Stimulated activated CD8-positive, alpha-beta memory T cell treated with anti-CD3 and anti-CD28 coated beads, Interleukin-4, amount 100 ng/mL, for 4 hours (primary cell): ENCODE measurements around the gene GCN1.
A peak's percentile ranks its signal among the peaks of the same experiment; 100 is the strongest.

Experiments
- DNase-seq, 2 donors: peaks; one replicate each; pipeline ENCODE4 v3.0.0-alpha.2; 2020; ENCODE audit warnings: low read depth in 2 of 2, low spot score in 1 of 2

The GCN1 gene

DNA sequence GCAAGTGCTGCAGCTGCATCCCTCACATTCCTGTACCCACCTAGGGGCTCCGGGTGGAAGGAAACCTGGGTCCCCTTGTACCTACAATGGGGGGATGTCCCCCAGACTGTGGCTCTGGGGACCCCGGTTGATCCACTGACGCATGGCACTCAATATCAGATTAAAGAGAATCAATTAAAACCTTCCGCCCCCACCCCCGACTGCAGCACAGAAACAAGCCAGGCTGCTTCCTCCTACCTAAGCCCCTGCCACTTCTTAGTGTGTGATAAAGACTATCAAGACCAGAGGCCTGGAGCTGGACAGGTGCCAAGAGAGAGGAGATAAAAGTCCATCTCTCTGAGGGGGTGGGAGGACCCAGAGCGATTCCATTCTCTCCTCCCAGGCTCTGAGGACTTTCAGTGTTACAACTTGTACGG, 34.6 kb upstream of the GCN1 start:
- no peak for DNase-seq

DNA sequence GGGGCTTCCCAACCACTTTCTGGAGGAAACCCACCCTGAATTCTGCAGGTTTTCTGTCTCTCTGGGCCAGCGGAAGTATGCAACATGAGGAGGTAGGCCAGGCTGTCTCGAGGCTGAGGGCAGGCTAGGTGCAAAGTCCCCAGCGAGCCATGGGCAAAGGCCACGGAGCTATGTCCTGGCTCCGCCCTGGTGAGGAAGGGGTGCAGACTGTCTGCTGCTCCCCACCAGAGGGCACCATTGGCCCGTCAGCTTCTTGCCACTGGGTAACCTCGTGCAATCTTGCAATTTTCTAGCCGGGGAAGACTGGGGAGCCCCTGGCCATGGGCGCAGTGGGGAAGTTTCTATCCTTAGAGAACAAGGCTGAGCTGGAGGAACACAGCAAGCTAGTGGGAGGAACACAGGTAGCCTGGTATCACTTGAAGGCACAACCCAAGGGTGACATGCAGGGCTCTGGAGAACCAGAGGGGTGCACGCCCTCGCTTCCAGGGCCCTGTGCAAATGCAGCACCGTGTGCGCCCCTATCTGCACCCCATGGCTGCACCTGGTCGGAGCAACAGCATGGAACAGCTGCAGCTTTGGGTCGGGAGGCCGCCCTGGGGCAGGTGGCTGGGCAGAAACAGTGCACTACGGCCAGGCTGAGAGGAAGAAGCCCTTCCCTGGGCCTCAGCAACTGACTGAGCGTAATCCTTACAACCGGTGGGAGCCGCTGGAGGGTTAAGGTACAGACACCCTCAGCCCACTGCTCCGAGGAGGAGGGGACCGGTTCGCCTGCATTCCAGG, 34.0 kb upstream of the GCN1 start:
- peak; percentile 70 to 79 for DNase-seq

DNA sequence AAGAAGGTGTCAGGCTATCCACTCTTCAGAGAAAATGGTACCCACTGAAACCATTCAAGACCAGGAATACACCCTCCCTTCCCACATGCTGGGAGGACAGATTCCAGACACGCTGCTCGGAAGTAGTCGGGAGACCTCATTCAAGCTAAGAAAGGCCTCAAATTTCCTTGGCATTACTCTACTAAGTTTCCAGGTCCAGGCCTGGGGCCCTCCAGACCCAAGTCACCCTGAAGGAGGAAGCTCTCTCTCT, 33.5 kb upstream of the GCN1 start:
- no peak for DNase-seq

DNA sequence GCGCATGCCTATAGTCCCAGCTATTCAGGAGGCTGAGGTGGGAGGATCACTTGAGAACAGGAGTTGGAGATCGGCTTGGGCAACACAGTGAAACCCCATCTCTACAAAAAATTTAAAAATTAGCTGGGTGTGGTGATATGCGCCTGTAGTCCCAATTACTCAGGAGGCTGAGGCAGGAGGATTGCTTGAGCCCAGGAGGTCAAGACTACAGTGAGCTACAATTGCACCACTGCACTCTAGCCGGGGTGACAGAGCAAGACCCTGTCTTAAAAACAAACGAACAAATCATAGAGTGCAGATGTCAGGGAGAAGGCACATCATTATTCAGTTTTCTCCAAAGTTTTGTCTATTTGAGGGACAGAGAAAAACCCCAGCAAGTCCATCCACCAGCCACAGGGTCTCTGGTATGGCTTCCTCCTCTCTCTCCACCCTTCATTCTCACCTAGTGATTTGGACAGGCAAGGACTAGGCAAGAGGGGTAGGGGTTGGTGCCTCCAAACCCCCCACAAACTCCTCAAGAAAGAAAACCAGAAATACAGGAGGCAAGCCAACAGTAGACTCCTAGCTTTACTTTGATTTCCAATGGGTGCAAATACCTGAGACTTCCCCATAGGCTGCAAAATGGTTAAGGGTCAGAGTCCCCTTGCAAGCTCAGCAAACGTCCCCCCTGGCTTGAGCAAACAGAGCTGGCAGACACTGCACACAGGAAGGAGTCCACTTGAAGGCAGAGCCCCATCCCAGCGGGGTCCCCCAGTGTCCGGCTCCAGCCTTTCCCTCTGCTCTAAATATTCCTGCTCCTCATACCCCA, 32.9 kb upstream of the GCN1 start:
- DNase-seq = no peak

DNA sequence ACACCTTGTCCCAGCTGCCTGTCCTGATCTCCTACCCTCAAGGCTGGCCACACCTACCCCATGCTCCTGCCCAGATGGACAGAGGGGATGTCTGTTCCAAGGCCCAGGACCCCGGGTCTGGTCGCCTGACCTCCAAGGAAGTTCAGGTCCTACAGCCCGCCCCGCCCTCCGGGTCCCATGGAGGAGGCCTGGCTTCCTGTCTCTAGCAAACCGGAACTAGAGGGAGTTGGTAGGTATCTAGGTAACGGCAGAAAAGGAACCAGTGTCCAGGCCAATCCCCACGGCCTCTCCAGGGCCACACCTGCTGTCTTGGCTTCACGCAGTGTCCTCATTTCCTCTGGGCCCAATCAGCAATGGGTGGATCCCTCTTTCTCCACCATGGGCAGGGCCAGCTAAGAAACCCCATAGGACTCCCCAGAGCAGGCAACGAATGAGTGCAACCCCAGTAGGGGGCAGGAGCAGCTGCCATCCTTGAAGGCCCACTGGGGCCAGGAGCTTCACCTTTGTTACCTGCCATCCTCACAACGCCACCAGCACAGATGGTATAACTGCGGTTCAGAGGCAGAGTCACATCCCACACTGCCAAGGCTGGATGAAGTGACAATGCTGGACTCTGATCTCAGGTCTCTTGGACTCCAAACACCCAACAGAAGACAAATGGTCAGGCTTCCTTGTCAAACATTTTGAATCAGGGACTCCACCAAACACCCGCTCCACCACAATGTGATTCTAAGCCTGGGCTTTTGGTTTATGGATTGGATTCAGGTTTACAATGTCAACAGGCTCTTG, 31.5 kb upstream of the GCN1 start:
- DNase-seq = no peak

DNA sequence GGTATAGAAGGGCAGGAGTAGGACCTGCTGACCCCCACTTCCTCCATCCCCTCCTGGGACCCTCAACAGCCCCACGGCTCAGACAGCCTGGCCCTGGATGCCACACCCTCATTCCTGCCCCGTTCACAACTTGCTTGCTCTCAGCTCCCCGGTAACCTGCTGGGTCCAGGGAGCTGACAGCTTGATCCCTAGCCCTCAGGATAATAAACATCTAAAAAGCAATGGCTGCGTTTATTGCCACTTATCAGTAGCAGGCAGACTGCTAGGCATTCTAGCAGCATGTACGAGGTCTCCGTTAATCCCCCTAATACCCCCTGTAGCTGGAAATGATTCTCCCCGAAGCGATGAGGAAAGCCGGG, 30.7 kb upstream of the GCN1 start:
- DNase-seq = no peak

DNA sequence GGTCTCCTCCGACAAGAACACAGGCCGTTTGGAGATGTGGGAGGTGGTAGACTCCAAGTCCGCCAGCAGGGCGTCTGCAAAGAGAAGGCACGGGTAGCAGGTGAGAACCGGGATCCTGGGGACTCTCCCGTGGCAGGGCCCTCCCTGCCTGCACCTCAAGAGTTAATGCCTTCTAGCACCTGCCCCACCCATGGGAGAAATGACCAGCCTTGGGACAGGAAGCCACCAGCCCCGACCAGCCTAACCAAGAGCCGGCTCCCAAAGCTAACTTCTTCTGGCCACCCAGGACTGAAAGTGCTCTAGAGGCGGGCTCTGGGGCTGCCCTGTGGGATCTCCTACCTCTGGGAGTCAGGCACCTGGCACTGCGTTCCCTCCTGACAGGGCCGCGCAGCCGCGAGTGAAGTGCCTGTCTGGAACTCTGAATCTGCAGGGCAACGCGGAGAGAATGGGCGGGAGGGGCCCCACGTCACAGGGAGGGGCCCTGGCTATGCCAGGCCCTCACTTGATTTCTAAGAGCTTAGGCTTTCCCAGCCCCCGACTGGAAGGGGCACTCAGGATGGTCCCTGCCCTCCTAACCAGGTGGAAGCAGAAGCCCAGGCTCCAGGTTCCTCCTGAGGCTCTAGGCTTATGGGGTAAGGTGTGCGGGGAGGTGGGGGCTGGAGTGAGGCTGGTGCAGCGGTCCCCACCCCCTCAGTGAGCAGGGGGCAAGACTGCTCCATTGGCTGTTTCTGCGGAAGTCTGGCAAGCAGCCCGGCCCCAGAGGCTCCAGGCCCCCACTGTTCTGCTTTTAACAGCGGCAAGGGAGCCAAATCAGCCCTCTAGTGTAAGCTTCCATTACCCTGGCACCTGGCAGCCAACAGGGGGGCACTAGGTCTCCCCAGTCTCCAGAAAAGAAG, 30.0 kb upstream of the GCN1 start:
- no peak for DNase-seq

DNA sequence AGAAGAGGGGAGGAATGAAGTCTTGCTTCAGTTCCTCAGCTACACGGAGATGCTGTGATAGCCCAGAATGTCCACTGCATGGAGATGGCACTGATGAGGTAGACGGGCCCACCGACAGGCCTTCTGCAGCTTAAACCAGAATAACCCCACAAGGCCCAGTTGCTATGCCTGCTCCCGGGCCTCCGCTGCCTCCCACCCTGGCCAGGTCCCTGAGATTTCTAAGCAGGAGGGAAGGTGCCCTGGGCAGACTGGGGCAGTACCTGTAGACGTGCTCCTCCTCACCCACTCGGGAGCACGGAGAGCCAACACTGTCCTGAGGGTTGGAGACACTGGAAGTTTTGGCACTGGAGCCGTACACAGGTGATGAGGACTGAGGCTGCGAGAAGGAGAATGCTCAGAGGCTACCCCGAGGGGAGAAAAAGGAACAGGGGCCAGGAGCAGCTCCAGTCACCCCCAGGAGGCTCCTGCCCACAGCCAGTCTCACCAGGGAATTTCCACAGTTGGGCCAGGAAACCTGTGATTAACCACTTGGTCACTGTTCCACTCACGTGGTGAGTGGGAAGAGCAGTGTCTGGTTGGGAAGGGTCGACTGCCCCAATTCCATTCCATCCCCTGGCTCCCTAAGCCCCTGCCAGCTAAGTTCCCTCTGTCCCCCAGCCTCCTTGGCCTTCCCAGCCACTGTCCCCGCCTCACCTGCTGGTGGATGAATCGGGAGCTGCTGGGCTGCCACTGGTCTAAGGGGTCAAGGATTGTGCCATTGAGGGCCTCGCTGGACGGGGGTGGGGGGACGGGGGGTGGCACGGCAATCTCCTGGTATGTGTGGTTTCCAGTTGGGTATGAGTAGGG, 29.2 kb upstream of the GCN1 start:
- no peak for DNase-seq

DNA sequence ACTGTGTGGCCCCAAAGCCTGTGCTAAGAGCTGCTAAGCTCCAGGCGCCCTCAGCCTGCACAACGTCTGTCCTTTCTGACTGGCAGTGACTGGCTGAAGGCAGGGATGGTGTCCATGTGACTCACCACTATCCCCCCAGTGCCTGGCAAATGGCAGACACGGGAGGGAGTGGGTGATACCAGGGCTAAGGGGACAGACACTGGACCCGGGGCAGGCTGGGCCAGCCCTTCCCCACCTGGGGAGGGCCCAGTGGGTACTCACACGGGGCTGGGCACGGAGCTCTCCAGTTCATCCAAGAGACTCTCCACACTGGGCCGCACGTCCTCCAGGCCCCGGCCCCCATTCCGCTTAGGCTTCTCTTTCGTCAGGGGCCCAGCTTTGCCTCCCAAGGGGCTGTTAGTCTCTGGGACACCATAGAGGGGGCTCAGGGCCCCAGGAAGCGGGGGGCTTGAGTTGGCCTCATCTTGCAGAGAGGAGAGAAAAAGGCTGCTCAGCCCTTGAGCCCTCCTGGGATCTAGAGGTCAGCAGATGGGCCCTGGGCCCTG, 27.8 kb upstream of the GCN1 start:
- no peak for DNase-seq

DNA sequence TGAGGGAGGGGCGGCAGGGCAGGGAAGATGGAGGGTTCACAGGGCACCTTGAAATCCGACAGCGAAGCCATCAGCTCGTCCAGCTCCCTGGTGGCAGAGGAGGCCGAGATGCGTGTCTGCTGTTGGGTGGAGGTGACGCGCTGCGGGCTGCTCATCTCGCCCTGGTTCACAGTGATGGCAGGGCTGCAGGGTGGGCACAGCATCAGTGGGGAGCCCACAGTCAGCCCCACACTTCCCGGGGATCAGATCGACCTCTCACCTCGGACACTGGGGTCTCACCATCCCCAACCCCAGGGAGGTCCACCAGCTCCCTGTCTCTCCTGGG, 27.0 kb upstream of the GCN1 start:
- DNase-seq = no peak

DNA sequence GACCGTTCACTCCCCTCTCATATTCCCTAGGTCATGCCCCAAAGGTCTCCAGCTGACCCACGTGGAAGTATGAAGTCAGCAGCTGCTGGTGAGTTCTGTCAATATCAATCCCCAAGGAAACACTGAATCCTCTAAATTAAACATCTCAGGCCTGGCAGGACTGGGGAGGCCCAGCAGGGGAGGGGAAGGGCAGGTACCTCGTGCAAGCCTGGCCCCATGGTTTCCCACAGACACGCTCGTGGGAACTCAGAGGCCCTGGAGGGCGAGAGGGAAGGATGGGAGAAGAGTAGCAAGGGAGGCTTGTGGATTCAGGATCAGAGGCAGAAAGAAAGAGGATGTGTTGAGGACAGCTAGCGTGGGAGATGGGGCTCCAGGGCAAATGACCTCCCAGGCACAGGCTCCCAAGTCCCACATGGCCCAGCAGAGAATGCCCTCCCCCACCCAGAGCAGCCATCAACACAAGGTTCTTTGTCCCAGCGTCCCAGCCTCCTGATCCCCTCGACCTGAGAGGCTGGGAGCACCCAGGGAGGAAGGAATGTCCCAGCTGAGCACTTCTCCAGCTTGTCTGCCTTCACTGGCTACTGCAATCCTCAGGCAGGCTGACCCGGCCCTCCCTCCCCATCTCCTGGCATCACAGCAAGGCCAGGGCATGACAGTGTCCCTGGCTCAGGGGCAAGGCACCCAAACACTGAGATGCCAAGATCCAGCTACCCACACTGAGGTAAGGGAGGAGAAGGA, 26.5 kb upstream of the GCN1 start:
- no peak for DNase-seq

DNA sequence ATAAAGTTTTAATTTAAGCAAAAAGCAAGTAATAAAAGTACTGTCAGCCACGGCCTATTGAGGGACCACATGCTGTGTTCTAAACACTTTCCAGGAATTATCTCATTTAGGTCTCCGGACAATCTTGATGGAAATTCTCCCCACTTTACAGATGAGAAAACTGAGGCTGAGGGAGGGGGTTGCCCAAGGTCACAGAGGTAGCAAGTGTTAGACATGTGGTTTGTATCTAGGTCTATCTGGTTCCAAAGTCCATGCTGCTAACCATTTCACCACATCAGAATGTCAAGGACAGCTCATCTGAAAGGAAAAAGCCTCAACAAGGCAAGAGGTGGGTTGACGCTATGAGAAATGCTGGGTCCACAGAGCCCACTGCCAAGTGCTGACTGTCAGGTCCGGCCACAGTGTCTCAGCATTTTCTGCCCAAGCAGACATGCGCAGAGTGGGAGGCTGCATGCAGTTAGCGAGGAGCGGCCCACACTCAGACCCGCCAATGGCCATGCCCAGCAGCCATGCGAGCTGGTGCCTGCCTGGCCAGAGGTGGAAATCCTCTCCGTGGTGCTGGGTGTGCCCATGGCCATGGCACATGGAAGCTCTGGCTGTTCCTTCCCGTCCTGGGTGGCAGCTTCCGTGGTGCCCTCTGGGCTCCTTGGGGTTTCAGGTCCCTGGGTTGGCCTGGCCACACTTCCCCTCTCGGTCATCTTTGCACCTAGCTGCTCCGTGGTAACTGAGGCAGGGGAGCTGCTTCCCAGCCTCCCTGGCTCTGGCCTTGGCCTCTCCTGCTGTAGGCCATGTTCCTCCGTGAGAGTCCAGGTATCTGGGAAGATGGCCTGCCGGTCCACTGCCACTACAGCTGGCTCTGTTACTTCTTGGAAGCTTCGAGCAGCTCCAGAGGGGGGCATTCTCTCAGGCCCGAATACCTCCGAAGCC, 24.4 kb upstream of the GCN1 start:
- DNase-seq = no peak

DNA sequence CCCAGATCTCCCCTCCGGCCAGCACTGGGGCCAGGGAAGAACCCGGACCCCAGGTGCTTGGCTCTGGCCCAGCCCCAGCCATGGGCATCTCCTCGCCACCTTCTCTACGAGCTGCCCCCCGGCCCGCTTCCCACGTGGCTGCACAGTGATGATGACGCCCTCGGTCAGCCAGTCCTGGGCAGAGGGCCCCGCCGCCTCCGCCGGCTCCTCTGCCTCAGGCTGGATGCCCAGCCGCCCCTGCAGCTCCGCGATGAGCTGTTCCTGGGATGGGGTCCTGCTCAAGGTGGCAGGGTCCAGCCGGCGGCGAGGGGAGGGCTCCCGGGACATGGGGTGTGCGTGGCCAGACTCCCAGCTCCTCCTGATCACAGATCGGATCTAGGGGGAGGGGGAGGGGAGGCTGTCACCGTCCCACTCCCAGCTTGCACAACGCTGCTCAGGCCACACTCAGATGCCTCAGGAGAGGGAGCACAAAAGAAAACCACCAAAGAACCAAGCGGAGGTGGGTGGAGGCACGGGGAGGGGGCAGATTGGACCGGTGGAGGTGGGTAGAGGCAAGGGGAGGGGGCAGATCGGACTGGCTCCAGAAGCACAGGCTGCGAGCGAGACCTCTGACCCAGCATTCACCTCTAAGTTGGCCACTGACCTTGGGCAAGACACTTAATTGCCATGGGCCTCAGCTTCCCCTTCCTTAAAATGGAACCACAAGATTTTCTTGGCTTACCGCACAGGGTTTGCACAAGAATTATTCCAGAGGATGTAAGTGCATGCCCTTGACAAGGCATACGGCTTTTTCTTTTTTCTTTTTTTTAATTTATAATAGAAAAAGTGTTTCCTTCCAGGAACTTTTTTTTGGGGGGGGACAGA, 22.5 kb upstream of the GCN1 start:
- DNase-seq = no peak

DNA sequence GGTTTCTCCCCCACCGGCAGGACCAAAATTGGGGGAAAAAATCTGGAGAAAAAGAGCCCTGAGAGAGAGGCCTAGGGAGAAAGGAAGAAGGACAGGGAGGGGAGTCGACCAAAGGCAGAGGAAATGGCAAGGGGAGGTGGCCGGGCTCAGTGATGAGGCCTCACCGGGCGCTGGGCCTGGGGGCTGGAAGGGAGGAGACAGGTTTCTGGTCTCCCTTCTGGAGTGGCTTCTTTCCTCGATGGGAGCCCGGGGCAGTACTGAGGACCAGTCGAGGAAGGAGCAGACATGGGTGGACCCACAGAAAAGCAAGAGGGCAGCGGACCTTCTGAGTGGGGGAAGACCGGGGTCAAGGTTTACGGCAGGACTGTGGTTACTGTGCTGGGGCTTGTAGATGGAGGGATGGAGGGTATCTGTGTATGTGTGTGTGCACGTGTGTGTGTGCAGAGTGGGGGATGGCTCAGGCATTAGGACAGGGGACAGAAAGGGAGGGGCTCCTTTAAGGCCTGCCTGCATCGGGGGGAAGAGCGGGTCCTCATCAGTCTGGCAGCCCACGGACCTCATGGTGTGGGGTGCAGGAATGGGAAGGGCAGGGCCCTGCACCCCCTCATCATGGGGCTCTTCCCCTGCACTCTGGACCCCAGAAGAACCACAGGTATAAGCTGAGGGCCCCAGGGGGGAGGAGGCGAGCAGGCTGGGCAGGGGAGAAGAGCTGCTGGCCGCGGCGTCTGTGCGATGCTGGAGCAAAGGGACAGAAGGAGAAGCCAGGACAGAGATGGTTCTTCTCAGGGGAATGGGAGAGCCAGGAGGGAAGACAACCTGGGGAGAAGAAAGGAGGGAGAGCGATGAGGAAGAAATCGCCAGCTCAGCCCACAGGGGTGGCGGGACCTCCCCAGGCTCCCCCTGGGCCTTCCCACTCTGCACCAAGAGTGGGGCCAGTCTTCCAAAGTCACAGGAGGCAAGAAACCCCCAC, 21.5 kb upstream of the GCN1 start:
- DNase-seq = no peak

DNA sequence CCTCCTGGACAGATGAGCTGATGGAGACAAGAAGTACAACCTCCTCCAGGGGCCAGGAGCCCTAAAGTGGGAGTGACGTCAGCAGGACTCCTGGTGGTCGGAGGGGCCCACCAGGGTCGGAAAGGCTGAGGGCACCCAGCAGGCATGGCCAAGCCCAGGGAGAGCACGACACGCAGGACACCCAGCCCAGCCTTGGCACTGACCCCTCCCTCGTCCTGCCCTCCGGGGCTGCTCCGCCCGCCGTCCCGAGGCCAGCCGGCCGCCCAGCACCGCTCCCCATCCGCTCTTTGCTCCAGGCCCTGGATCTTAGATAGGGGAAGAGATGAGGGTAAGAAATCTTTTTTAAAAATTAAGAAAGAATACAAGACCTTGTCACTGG, 20.8 kb upstream of the GCN1 start:
- DNase-seq = no peak

DNA sequence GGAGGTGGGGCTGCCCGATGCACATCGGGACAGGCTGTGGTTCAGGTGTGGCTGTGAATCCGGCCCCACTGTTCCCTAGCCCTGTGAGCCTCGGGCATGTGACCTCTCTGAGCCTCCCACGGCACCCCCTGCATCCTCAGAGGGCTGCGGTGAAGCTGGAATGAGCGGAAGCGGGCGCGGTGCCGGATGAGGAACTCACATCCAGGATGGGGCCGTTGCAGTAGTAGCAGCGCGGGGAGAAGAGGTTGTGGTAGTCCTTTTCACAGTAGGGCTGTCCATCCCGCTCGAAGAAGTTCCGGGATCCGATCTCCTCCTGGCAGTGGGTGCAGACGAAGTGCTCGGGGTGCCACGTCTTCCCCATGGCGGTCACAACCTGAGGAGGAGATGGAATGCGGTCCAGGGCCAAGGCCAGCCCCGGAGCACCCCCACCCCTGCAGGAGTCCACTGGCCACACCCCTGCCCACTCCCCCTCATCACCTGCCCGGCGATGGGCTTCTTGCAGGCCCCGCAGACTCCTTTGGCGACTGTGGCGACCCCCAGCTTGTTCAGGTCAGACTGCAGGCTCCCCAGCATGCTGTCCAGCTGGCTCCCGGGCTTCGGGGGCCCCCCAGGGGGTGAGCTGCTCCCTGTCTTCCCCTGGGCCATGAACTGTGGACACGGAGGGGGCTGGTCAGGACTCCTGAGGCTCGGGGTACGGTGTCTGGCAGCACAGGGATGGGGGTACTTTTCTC, 20.3 kb upstream of the GCN1 start:
- DNase-seq = no peak
